ENCODE results near the gene NOTUM.

The NOTUM gene

DNA sequence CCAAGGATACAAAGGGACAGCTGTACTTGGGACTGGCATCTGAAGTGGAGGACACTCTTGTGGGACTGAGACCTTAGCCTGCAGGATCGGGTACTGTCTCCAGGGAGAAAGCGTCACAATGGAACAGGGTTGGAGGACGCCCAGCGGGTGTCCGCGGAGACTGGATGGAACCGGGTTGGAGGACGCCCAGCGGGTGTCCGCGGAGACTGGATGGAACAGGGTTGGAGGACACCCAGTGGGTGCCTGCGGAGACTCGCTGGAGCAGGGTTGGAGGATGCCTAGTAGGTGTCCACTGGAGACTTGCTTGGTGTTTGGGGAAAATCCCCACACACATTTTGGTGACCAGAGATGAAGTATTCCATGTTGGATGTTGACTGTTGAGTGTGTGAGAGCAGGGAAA lies 13.8 kb downstream of the NOTUM start, which contains the start of gene MYADML2:
Gene MYADML2, minus strand, starts transcription at position 45 of the 400 bp plus-strand sequence. CDS start 5,492 bp downstream, outside the sequence.
- H3K4me1 Mint-ChIP-seq (ENCODE audit: low read depth) = no peaks in the 10 kb centered on the region
- DNase-seq = no peak
- H3K36me3 Mint-ChIP-seq (ENCODE audit: low read depth) = no peaks in the 10 kb centered on the region
- H3K4me3 Mint-ChIP-seq = no peak within 1 kb of the TSS
- H3K9me3 Mint-ChIP-seq = no peaks in the 10 kb centered on the region
- H3K27me3 Mint-ChIP-seq = peaks cover 3% of the 10 kb centered on the region
- no peak within 1 kb of the TSS for H3K27ac Mint-ChIP-seq

DNA sequence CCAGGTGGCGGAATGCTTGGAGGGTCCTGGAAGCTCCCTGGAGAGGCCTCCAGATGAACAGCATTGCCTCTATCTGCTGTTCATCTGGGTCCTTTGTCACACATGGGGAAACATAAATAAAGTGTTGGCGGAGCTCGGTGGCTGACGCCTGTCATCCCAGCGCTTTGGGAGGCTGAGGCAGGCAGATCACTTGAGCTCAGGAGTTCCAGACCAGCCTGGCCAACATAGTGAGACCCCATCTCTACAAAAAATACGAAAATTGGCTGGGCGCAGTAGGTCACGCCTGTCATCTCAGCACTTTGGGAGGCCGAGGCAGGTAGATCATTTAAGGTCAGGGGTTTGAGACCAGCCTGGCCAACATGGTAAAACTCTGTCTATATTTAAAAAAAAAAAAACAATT lies 16.1 kb downstream of the NOTUM start:
- no peak overlapping the region for H3K27ac Mint-ChIP-seq
- no peaks in the 10 kb centered on the region for H3K9me3 Mint-ChIP-seq

DNA sequence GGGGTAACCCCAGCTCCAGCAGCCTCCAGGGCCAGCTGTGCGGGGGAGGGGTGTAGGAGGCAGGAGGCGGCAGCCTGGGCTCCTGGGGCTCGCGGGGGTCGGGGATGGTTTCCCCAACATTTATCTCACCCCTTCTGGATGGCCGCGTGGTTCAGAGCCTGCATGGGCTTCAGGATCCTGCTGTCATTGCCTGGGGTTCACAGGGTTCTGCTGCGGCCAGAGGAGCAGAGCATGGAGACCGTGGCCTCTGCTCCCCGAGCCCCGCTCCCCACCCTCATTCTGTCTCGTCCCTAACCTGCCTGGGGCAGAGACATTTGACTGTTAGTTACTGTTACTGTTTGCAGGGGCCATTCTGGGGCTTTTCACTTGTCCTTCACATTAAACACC lies 18.8 kb downstream of the NOTUM start:
- H3K27ac Mint-ChIP-seq = no peak overlapping the region
- no peak overlapping the region for H3K4me3 Mint-ChIP-seq

More for the DNA sequence above, 16.1 kb downstream of the NOTUM start:
- peaks cover 11% of the 10 kb centered on the region for H3K27me3 Mint-ChIP-seq
- H3K4me1 Mint-ChIP-seq (ENCODE audit: low read depth) = no peaks in the 10 kb centered on the region
- H3K36me3 Mint-ChIP-seq (ENCODE audit: low read depth) = no peaks in the 10 kb centered on the region
- DNase-seq = no peak
- H3K4me3 Mint-ChIP-seq = no peak overlapping the region

DNA sequence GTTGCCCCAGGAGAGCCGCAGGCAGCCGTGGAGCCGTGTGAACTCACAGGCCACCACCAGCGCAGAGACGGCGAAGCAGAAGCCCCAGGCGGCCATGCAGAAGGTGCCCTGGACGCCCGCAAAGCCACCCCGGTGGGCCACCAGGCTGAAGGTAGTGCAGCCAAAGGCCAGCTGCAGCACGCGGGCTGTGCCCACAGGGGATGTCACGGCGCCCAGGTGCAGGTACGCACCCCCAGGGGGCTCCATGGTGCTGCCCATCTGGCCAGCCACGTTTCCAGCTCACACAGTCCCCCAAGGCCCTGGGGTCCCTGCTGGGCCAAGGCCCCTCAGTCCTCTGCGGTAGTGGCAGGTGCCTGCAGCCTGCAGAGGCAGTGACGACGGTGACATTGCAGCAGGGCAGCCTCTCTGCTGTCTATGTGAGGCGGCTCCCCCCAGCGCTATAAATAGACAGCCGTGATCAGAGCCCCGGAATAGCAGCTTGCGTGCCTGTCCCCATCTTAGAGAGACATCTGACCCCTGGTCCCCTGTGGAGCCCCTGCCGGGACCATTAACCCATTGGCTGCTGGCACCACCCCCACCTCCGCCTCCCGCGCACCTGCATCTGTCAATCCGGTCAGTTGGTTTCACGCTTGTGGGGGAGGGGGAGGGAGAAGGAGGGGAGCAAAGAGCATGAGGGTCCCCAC lies 19.4 kb downstream of the NOTUM start:
- no peak overlapping the region for H3K27ac Mint-ChIP-seq
- no peak overlapping the region for H3K4me3 Mint-ChIP-seq
- peaks cover under 1% of the 10 kb centered on the region for H3K36me3 Mint-ChIP-seq (ENCODE audit: low read depth)
- peaks cover 11% of the 10 kb centered on the region for H3K27me3 Mint-ChIP-seq
- H3K9me3 Mint-ChIP-seq = no peaks in the 10 kb centered on the region
- H3K4me1 Mint-ChIP-seq (ENCODE audit: low read depth) = peaks cover 11% of the 10 kb centered on the region
- DNase-seq = no peak

More for the DNA sequence above, 18.8 kb downstream of the NOTUM start:
- H3K27me3 Mint-ChIP-seq = peaks cover 11% of the 10 kb centered on the region
- no peaks in the 10 kb centered on the region for H3K36me3 Mint-ChIP-seq (ENCODE audit: low read depth)
- DNase-seq = no peak
- H3K9me3 Mint-ChIP-seq = no peaks in the 10 kb centered on the region
- H3K4me1 Mint-ChIP-seq (ENCODE audit: low read depth) = peaks cover 11% of the 10 kb centered on the region

DNA sequence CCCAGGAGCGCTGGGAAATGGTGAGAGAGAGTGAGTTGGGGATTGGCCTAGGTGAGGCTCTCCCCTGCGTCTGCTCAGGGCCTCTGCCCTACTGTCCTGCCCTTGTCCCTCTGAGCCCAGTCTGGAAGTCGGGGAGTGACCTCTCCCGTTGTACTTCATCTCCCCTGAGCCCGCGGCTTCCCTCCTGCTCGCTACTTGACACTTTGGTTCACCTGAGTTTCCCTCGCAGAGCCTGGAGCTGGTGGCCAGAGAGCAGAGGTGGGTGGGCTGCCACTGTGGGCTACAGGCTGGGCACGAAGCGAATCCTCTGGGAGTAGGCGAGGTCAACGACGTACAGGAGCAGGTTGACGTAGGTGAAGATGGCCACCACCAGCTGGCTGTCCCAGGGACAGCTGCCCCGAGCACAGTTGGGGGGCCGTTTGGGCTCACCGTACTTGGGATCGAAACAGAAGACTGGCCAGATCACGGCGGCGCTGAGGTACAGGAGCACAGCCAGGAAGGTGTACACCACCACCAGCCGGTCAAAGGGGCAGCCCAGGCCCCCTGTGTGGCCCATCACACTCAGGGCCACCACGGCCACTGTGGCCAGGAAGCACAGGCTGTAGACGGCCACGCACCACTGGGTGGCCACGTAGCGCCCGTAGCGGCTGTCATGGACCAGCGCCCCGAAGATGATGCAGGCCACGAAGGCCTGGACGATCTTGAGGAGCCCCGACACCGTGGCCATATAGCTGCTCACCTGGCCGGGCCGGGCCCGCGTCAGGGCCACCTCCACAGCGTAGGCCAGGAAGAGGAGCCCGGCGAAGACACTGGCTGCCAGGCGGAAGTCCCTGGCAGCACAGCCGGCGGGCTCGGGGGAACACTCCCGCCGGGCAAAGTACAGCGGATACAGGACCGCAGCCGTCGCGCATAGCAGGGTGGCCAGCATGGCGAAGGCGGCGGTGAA lies 20.2 kb downstream of the NOTUM start:
- H3K27ac Mint-ChIP-seq = no peak overlapping the region
- no peak for DNase-seq
- H3K36me3 Mint-ChIP-seq (ENCODE audit: low read depth) = peaks cover 9% of the 10 kb centered on the region
- no peak overlapping the region for H3K4me3 Mint-ChIP-seq
- H3K27me3 Mint-ChIP-seq = peaks cover 11% of the 10 kb centered on the region
- peaks cover 17% of the 10 kb centered on the region for H3K4me1 Mint-ChIP-seq (ENCODE audit: low read depth)
- no peaks in the 10 kb centered on the region for H3K9me3 Mint-ChIP-seq

DNA sequence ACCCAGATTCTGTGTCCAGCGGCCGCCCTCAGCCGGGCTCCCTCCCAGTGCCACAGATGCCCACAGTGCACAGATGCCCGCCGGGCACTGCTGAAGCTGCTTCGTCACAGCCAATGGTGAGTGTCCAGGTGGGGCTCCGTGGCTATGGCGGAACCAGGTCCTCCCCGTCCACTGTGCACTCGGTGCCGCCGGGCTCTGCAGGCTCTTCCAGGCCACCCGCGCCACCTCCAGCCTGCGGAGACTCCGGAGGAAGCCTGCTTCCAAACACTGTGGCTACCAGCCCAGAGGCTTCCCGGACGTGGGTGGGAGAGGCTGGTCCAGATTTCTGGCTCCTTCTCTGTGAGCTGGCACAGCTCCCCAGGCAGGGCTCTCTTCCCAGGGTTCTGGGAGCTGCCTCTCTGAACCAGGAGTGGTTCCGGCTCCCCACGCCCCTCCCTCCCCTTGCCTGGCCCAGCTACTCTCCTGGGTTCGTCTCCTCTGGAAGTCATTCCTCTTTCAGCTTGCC lies 21.1 kb downstream of the NOTUM start:
- no peak for DNase-seq
- no peaks in the 10 kb centered on the region for H3K9me3 Mint-ChIP-seq
- peaks cover 18% of the 10 kb centered on the region for H3K36me3 Mint-ChIP-seq (ENCODE audit: low read depth)
- H3K4me3 Mint-ChIP-seq = no peak overlapping the region
- H3K27me3 Mint-ChIP-seq = peaks cover 11% of the 10 kb centered on the region
- H3K27ac Mint-ChIP-seq = no peak overlapping the region
- peaks cover 24% of the 10 kb centered on the region for H3K4me1 Mint-ChIP-seq (ENCODE audit: low read depth)

DNA sequence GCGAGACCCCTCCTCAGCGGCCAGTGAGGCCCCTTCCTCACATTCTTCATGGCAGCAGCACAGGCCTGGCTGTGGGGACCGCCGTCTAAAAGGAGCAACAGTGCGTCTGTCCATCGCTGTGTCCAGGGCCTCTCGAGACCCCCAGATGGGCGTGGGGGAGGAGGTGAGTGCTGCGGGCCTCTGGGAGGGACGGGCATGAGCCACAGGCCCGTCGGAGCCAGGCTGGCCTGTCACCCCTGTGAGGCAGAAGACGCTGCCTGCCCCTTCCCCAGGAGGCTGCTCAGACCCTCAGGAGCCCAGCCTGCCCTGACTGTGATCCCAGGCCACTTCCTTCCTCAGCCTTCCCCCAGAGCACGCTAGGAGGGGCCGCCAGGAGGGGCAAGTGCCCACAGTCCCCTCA lies 21.8 kb downstream of the NOTUM start:
- Mint-ChIP-seq H3K4me3 (no peak overlapping the region), H3K36me3 (ENCODE audit: low read depth) (peaks cover 25% of the 10 kb centered on the region), H3K27ac (no peak overlapping the region), H3K9me3 (no peaks in the 10 kb centered on the region), H3K4me1 (ENCODE audit: low read depth) (peaks cover 26% of the 10 kb centered on the region), H3K27me3 (peaks cover 11% of the 10 kb centered on the region)
- DNase-seq = no peak

DNA sequence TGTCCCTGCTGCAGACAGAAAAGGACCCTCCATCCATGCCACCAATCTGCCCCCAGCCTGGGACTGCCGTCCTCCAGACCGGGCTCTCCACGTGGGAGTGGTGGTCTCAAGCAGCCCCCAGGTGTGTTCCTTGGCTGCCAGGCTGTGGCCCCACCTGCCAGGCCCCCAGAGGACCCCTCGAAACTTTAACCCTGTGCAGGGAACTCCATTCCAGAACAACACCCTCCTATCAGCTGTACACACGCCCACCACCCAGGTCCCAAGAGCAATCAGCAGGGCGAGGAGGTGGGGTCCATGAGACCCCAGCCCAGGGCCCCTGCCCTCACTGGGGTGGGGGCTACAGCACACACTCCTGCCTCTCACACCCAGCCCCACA lies 25.3 kb downstream of the NOTUM start:
- Mint-ChIP-seq H3K27me3 (peaks cover 10% of the 10 kb centered on the region), H3K36me3 (ENCODE audit: low read depth) (peaks cover 42% of the 10 kb centered on the region), H3K4me1 (ENCODE audit: low read depth) (peaks cover 39% of the 10 kb centered on the region), H3K4me3 (peak overlapping the region; percentile 90), H3K9me3 (no peaks in the 10 kb centered on the region), H3K27ac (peak overlapping the region; percentile 55)
- DNase-seq = no peak

DNA sequence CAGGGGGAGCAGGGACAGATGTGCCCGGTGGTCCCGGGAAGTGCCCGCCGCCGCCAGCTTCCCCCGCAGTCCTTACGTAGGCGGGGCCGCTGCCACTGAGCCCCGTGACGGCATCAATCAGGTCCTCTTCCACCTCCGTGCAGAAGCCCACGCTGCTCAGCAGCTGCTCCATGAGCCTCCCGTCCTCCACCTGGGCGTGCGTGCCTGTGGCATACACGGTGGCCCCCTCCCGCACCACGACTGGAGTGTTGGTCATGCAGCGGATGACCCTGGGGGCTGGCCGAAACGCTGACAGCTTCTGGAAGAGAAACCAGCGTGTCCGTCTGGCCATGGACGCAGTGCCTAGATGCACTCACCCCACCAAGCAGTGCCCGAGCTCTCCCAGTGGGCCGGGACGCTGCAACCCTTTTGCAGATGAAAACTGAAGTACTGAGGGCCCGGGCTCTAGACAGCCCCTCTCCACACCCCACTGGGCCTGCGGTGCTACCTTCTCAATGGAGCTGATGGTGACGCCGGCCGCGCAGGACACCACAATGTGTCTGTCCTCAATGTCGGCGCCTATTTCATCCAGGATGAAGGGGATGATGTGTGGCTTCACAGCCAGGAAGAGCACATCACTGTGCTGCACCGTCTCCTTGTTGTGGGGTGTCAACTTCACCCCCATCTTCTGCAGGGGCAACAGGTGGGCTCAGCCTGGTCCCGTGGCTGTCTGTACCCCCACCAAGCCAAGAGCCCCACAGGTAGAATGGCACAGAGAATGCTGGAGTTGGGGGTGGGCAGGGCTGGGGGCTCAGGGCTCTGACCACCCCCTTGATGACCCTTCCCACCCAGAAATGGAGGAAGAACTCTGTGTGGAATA lies 25.9 kb downstream of the NOTUM start:
- Mint-ChIP-seq H3K36me3 (ENCODE audit: low read depth) (peaks cover 42% of the 10 kb centered on the region), H3K27ac (no peak overlapping the region), H3K27me3 (peaks cover 5% of the 10 kb centered on the region), H3K4me1 (ENCODE audit: low read depth) (peaks cover 39% of the 10 kb centered on the region), H3K4me3 (peak overlapping the region; percentile 90), H3K9me3 (no peaks in the 10 kb centered on the region)
- DNase-seq = no peak

DNA sequence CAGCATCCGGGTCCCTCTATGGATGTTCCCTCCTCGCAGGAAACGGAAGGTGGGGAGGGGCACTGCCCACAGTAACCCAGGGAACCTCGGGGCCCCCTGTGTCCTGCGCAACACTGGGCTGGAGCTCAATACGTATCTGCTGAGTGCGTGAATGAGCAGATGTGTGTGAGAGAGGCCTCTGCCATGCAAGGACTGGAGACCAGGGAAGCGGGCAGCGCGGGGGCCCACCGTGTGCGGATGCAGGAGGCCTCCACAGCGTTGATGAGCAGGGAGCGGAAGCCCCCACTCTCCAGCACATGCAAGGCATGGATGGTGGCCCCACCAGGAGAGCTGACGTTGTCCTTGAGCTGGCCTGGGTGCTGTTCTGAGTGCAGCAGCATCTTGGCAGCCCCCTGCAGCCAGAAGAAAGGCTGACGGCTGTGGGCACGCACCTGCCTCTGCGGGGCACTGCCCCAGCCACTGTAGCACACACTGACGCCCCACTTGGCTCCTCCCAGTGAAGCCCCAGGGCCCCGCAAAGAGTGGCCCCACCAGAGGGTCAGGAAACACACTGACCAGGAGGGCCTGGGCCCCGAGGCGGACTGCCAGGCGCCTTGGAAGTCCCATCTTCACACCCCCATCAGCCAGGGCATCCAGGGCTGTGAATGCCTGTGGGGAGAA lies 26.8 kb downstream of the NOTUM start:
- Mint-ChIP-seq H3K9me3 (no peaks in the 10 kb centered on the region), H3K4me3 (peak overlapping the region; percentile 35), H3K4me1 (ENCODE audit: low read depth) (peaks cover 39% of the 10 kb centered on the region), H3K36me3 (ENCODE audit: low read depth) (peaks cover 42% of the 10 kb centered on the region), H3K27me3 (peaks cover 8% of the 10 kb centered on the region), H3K27ac (no peak overlapping the region)
- DNase-seq = no peak

DNA sequence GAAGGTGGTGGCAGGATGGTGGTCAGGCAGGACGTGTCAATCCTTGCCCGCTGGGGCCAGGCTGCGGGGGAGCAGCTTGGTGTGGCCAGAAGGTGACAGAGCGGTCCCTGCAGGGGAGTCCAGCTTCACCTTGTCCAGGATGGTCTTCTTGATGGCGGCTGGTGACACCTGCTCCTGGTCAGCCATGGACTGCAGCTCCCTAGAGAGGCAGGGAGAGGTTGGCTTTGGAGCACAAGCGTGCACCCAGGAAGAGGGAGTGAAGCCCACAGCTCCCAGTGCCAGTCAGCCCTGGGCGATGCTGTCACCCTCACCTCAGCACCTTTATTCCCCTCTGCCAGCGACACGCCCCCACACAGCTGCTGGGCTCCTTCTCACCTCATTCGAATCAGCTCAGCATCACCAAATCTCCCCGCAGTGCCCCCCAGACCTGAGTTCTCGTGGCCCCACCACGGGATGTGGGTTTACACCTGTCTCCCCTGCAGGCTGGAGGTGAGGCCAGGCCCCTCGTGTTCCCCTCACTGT lies 27.7 kb downstream of the NOTUM start:
- H3K4me1 Mint-ChIP-seq (ENCODE audit: low read depth) = peaks cover 43% of the 10 kb centered on the region
- no peak for DNase-seq
- H3K27ac Mint-ChIP-seq = no peak overlapping the region
- no peaks in the 10 kb centered on the region for H3K9me3 Mint-ChIP-seq
- H3K36me3 Mint-ChIP-seq (ENCODE audit: low read depth) = peaks cover 42% of the 10 kb centered on the region
- no peak overlapping the region for H3K4me3 Mint-ChIP-seq
- H3K27me3 Mint-ChIP-seq = peaks cover 11% of the 10 kb centered on the region

DNA sequence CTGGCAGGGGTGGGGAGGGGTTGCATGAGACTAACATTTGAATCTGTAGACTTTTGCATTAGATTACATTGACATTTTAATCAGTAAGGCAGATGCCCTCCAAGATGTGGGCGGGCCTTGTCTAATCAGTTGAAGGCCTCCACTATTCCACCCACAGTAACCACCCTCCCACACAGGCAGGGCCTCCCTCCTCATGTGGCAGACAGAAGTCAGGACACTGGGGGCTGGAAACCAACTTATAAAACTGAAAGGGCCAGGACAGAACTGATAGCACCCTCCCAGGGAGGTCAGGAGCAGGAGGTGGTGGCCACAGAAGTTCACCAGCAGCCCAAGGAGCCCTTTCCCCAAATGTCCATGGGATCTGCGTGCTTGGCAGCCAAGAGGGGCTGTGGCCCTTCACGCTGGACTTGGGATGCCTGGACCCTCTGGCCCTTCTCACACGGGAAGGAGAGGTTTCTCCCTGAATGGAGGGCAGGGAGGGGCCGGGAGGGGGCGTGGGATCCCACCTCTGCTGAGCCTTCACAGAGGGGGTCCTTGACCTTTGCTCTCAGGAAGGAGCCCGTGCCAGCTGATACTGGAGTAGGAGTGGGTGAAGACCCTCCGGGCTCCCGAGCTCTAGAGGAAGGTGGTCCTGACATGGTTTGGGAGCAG lies 28.5 kb downstream of the NOTUM start:
- peaks cover 42% of the 10 kb centered on the region for H3K36me3 Mint-ChIP-seq (ENCODE audit: low read depth)
- H3K27ac Mint-ChIP-seq = no peak overlapping the region
- H3K4me3 Mint-ChIP-seq = no peak overlapping the region
- peaks cover 35% of the 10 kb centered on the region for H3K4me1 Mint-ChIP-seq (ENCODE audit: low read depth)
- no peak for DNase-seq
- H3K27me3 Mint-ChIP-seq = peaks cover 11% of the 10 kb centered on the region
- H3K9me3 Mint-ChIP-seq = no peaks in the 10 kb centered on the region

Measured in activated T-cell treated with anti-CD3 and anti-CD28 coated beads, Interleukin-2, amount 50 U/mL, for 24 hours (primary cell).